NCI-H69 (cell line): Measurements from ENCODE around the gene LMOD1.
"Not testable (repeated sequence)": the region's sequence is repeated elsewhere in the genome, so short reads cannot be mapped to it uniquely, and the experiment has no call there.

Experiments used
- DNase-seq: peaks from one replicate; lab custom pipeline; 2025; lab: John Stamatoyannopoulos, UW

Gene LMOD1

DNA sequence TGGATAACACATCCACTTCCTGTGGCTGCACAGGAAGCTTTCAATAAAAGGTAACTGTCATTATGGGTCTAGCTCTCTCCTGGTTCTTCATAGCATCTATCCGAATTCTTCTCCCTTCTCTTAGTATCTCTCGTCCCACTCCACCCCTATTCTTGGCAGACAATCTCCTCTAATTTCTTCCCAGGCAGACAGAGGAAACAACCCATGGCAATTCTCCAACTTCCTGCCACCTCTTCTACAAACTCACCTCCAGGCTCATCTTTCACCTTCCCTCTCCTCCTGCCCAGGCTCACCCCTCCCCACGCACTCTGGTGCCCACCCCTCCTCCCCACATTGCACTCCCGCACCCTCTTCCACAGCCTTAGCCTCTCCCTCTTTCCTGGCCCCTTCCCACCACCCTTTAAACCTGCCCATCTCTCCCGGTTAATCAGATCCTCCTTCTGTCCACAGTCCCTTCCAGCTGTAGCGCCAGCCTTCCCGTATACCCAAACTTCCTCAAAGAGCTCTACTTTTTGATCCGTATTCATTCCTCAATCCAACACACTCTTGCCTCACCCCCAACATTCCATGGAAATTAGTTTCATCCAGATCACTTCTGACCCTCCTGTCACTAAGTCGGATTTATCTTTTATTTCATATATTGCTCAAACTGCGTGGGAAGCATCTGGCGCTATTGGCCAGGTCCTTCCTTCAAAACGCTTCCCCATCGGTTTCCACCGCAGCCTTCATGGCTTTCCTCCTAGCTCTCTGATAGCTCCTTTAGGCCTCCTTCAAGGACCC is 31.7 kb downstream of the LMOD1 start:
- peak; percentile 34 for DNase-seq

DNA sequence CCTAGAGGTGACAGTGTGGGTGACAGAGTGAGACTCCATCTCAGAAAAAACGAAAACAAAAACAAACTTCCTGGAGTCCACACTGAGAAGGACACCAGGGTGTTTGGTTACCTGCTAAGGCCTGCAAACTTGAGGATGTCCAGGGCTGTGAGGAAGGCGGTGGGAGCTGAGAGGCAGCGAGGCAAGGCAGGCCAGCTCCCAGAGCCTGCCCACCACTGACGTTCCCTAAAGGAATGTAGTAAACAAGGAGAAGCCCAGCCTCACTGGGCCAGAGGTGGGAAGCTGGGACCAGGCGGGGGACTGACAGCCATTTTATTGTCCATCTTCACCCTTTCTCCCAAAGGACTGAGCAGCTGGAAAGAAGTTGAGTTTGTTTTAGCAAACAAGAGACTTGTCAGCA is 33.5 kb downstream of the LMOD1 start:
- no peak for DNase-seq

DNA sequence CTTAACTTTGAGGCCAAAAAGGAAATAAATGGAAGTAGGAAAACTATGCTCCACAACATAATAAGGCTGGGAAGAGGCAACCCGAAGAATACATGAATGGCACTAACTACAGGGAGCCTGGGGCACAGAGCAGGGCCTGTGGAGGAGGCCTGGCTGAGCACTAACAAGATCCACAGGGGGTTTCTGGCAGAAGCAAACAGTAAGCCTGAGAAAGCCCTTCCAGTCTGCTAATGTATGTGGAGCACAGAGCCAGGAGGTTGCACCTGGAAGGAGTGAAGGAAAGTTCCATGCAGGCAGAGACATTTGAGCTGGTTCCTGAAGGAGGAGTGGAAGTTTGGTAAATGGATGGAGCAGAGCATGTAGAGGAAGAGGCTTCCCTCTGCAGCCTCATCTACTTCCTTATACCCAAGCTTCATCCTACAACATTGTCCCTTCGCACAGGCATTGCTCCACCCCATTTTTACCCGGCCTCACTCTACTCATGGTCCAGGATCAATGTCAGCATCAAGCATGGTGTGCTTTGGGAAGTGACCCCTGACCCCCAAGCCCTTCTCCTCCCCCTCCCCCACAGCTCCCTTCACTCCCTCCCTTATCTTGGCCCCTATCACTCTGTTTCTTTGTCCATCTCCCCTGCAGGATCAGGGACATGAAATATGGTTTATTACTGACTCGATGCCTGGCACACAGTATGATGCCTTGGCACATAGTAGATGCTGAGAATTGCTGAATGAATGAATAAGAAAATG is 34.3 kb downstream of the LMOD1 start:
- DNase-seq = peak; percentile 82

DNA sequence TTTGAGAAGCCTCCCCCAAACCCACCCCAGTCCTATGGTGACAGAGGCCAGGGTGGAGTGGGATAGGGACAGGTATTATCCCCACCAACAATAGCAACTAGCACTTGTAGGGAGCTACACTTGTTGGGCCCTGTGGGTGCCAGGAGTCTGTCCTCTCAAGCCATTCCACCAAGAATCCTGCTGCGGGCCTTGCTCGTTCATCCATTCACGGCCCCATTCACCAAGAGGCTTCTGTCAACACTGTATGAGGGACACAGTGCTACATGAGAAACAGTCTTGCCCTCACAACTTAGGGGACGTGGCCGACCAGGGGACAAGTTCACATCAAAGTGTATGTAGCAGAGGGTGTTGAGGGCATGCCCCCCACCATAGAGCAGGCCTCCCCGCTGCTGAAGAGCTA is 38.7 kb downstream of the LMOD1 start:
- DNase-seq = no peak

DNA sequence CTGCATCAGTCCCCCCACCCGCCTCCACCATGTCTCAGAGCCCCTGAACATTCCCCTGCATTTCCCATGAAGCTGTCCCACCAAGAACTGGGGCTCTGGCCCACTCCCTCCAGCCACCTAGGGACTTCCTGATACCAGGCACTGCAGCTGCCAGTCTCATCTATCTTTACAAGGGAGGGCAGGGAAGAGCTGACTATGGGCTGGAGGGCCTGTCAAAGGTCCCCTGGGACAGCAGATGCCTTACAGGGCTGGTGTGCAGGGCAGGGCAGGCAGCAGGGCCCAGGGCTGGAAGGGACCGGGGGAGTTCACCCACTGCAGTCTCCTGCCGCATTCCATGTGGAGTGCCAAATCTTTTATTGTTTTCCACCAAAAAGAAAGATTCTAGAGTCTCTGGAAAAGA is 40.0 kb downstream of the LMOD1 start:
- peak; percentile 25 for DNase-seq

DNA sequence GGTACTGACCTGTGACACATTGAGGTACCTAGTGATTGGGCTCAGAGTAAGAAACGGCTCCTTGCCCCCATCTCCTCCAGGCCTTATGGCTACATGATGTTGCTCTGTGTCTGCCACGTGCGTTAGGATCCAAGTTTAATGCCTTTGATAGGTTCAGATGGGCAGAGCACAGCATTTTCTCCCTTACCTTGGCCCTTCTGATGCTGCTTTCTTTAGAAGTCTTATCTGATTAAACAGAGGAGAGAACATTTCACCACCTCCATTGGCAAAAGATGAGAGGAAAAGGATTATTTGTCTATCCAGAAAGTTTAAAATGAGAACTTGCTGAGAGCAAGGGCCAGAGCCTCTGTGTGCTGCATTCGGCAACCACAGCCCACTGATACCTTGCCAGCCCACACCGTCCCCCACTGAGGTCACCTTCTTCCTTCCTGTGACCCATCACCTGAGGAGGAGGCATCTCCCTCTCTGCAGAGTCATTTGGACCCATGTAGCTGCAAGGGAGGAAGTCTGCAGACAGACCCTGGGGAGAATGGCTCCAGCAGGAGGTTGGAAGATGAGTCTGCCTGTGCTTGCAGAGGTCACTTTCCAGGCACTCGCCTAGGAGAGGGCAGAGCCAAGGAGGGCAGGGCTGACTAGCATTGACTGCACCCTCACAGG is 41.0 kb downstream of the LMOD1 start:
- no peak for DNase-seq

DNA sequence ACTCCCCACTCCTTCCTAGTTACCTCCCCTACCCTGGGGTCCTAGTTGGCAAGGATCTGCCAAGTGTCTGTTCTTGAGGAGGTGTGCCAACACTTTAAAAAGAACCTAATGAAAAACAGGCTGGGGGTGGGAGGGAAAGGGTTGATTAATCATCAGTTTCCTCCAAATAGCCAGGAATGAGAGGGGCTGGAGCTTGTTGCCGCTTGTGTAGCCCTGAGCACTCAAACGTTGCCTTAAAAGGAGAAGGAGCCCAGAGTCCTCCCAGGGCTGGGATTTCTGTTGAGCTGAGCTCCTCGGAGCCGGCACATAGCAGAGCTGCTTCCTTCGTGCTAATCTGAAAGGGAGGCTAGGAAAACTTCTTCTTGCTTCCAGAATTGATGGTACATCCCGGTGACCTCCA is 41.8 kb downstream of the LMOD1 start:
- no peak for DNase-seq

DNA sequence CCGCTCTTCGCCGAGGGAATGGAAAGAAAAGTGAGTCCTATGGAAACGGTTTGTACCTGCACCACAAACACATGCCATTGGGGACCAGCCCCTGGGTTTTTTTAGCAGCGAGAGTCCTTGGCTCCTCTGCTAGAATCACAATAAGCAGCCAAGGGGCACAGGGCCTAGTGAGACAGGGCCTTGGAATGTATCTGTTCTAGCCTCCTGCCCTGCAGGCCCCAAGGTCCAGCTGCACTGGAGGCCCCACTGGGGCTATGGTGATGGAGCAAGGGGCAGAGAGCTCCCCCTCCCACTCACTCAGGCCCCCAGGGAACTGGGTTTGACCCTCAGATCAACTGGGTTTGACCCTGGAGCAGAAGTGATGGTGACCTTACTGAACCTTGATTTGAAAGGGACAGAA is 43.2 kb downstream of the LMOD1 start:
- DNase-seq = no peak

DNA sequence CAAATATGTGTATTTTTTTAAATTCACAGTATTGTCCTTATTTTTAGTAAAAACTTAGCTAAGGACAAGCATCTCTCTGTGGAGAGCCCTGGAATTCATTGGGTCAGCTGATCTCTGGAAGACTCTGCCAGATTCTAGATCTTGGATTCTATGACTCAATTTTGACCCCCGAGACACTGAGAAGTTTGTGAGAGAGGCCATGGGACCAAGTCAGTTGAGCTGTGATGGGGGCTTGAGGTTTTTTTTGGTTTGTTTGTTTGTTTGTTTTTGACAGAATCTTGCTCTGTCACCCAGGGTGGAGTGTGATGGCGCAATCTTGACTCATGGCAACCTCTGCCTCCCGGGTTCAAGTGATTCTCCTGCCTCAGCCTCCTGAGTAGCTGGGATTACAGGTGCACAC is 44.1 kb downstream of the LMOD1 start:
- DNase-seq = no peak

DNA sequence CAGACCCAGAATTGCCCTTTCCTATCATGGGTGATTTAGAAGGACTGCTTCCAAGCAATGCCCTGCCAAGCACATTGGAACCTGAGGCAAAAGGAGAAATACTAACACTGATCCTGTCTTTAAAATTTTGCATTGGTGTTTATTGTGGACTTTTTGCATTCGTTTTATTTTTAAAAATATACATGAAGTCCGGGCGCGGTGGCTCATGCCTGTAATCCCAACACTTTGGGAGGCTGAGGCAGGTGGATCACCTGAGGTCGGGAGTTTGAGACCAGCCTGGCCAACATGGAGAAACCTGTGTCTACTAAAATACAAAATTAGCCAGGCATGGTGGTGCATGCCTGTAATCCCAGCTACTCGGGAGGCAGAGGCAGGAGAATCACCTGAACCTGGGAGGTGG is 45.3 kb downstream of the LMOD1 start:
- not testable (repeated sequence) for DNase-seq

DNA sequence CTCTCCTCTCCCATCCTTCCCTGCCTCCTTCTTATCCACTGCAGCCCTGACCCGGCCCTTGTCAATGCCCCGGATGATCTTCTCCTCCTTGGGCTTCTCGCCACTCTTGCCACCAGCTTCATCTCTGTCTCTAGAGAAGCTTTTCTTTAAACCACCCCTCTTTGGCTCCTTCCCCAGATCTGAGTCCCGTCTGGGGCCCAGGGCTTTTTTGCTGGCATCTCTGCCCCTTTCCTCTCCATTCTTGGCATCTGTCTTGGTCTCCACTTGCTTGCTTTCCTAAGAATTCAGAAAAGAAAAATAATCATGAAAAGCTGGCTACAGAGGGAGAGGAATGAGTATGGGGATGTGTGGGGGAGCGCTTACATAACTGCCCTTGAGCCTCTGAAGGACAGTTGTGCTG is 45.9 kb downstream of the LMOD1 start:
- DNase-seq = no peak

DNA sequence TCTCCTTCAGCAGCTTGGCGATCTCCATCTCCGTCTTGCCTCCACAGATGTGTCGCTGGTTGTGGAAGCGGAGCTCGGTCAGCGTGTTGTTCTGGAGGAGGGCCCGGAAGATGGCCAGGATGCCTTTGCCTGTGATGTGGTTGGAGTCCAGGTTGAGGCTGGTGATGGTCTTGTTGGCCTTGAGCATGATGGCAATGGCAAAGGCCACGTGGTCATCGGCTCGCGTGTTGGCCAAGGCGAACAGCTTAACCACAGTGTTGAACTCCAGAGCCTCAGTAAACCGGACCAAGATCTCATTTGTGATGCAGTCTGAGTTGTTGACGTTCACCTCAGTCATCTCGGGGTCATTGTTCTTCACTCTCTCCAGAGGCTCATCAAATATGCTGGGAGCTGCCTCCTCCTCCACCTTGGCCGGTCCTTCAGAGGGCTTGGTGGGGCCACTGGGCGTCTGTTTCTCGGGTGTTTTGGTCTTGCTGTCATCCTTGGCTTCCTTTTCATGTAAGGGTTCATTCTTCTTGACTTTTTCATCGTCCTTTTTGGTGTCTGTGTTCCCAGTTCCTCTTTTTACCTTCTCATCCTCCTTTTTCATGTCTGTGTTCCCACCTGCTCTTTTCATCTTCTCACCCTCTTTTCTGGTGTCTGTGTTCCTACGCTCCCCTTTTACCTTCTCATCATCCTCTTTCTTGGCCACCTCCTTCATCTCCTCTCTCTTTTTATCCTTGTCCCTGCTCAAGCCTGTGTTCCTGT is 46.5 kb downstream of the LMOD1 start:
- no peak for DNase-seq

DNA sequence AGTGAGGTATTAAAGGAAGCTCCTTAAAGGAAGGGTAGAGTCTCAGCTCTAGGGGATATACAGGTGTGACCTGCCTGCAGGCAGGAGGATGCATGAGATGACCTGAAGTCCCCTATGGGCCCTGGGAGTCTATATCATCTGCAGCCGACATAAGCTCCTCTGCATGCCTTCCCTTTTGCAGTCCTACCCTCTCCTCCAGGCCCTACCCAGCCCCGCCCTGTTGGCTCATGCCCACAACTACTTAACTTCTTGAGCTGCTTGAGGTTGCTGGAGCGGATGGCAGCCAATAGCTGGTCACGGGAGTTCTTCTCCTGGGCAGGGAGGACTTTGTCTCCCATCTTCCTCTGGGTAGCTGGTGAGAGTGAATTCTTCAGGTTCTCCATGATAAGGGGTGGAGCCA is 47.4 kb downstream of the LMOD1 start:
- DNase-seq = no peak

DNA sequence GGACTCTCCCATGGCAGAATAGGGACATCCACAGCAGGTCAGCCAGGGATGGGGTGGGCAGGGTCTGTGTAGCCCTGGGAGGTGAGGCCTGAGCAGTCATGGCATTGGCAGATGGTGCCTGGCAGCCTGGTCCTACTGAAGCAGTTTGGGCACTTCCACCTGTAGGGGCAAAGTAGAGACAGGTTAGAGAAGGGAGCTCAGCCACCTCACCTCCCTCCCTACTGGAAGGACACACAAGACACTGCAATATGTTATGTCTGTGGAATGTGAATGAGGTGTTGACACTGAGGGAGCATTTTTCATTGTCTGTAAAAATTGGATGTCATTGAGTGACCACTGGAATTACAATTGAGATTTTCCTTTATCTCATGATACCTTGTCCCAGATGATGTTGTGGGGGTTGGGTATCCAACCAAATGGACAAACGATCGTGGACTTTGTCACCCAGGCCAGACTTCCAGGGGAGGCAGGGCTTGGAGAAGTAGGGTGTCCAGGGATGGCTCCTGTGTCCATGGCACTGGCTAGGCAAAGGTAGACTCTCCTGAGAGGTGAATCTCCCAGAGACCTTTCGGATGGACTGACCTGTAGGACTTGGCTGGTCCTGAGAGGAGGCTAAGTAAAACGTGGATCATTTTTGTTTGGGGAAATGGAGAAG is 48.0 kb downstream of the LMOD1 start:
- DNase-seq = no peak

DNA sequence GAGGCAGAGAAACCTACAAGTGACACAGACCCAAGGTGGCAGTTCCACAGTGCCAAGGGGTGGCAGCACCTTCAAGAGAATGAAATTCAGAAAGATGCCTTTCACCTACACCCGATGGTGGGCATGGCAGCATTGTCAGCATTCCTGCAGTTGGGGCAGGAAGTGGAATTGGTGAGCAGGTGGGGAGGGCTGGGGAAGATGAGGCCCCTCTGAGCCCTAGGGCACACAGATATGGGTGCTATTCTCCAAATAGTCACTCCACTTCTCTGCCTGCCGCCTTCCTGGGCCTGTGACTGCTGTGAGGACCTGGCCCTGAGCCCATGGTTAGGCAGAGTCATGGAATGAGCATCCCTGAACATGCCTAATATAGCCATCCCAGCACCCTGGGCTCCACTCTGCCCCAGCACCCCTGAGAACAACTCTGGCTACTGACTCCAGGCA is 49.4 kb downstream of the LMOD1 start:
- DNase-seq = peak; percentile 46

DNA sequence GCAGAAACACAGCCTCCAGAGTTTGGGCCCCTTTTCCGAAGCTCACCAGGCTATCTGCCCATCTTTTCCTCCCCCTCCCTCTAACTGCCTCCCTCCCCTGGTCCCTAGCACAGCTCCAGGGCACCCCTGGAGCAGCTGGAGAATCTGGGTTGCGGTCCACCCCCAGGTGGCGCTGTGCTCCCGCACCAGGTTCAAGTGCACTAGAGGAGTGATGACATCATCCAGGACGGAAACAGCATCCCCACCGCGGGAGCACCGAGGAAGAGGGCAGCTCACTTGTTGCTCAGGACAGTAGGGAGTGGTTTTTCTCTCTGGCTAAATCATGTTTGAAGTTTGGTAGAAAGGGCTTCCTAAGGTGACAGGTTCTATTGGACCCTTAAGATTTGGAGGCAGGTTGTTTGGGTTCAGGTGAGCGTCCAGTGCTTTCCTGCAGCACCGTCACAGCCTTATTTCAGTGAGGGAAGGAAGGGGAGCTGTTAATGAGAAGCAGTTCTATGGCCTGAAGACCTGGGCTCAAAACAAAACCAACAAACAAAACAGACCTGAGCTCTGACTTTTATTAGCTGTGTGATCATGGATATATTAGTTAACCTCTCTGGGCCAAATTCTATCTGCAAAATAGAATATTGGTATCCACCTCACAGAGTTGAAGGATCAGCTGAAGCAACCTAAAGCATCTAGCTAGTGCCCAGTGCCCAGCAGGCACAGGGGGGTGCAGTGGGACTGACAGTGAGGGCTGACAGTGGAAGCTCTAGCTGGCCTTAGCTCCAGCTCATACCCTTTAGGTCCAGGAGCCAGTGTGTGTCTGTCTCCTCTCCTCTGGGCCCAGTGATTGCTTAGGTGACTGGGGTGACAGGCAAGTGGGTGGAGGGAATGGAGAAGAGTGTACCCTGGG is 50.2 kb downstream of the LMOD1 start:
- peak; percentile 93 for DNase-seq

DNA sequence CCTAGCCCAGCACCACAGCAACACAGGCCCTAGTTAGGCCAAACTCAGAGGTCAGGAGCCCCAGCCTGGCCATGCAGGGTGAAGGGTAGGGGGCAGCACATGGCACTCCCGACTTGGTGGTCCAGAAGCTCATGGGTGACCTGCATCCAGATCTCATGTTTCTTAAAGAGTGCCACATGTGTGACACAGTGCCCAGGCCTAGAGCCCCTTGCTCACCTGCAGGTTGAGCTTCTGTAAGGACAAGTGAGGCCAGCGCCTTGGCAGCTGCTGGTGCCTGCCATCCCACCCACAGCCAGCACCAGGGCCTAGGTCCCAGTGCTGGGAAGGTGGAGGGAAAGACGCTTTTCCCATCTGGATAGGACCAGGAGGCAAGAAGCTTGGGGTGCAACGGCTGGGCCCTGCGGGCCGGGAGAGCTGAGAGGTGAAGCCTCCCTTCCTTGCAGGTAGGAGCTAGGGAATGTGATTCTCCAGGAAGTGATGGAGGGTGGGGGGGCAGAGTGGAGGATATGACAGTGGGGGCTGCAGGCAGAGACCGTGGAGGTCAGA is 51.2 kb downstream of the LMOD1 start:
- DNase-seq = no peak

DNA sequence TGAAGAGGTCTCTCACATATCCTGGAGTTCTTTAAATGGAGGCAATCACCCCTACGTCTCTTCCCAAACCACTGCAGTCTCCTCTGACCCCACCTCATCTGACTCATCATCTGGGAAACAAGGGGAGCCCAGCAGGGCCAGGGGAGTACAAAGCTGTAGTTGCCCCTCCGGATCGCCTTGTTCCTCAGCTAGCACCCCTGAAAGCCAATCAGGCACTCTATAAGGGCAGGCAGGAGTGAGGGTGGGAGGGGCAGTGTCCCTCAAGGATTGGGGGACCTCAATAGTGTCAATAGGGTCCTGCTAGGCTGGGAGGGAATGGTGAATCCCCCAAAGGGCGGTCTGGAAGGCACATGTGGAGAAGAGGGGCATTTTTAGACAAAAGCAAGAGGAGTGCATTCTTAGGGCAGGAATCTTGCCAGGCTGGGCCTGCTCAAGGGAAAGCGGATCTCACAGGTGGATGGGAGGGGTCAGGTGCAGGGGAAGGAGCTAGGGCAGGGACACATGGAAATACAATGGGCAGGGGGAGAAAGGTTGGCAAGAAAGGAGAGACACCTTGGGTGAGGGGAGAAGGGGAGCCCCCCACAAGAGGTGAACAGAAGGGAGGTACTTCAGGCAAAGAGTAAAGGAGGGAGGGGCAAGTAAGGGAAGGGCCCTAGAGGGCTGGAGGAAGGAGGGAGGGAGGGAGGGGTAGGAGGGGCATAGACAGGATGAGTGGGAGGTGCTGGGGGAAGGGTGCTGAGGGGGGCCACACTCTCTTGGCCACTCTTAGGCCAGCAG is 51.8 kb downstream of the LMOD1 start:
- DNase-seq = no peak

DNA sequence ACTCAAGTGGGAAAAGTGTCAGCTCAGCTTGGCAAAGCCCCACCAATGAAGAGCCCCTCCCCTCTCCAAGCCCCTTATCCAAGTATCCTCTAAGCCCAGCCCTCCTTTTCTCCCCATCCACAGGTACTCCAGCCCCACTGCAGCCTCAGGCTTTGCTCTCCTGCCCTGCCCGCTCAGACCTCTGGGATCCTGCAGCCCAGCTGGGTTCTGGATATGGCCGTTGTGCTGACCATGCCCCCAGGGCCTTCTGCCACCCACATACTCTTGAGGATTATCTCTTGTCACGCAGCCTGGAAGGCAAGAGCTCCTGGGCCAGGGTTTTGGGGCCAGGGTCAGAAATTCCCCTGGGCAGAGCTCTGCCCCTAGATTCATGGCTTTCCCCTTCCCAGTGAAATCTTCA is 52.9 kb downstream of the LMOD1 start:
- DNase-seq = no peak

DNA sequence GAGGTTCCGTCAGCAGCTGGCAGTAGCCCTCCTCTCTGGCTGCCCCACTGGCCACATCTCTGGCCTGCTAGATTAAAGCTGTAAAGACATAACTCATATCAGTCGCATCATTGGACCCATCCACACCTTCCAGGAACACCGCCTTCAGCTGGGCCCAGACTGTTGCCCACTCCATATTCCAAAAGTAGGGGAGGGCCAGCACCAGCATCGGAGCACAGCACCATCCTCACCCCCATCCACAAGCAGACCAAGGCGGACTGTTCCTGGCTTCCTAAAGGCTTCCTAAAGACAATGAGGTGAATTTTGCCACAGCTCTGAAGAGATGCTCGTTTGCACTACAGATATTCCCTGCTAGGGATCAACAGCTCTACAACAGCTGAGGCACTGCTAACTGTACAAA is 54.1 kb downstream of the LMOD1 start:
- no peak for DNase-seq
